ENCODE measurements around the gene SH3BP2.

Gene SH3BP2

DNA sequence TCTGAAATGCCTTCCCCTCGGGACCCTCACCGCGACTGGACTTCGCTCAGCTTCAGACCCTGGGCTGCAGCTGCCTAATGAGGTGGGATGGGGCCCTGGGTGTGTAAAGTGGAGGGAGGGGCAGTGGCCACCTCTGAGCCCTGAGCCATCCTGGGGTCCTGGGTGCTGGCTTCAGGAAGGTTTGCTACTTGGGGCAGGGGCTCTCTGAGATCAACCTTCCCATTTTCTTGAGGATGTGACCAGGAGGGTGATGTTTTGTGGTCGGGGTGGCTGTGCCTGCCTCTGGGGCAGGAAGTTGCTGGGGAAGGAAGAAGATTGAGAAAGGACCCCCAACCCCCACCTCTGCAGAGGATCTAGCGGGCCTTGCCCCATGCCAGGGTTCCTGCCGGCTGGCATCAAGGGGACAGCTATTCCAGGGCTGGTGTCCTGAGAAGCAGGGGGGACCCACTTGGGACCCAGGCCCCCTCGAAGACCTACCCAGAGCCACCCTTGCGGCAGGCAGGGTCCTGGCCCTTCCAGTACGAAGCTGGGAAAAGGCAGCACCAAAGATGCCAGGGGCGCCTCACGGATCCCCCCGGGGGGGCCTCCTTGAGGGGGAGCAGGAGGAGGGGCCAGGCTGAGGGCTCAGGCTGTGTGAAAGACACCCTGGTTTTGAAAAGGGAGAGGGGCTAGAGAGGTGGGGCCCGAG is 6.5 kb downstream of the SH3BP2 start:
- peak overlapping the region; percentile 17 to 37 (median 24) for H3K4me3 ChIP-seq

DNA sequence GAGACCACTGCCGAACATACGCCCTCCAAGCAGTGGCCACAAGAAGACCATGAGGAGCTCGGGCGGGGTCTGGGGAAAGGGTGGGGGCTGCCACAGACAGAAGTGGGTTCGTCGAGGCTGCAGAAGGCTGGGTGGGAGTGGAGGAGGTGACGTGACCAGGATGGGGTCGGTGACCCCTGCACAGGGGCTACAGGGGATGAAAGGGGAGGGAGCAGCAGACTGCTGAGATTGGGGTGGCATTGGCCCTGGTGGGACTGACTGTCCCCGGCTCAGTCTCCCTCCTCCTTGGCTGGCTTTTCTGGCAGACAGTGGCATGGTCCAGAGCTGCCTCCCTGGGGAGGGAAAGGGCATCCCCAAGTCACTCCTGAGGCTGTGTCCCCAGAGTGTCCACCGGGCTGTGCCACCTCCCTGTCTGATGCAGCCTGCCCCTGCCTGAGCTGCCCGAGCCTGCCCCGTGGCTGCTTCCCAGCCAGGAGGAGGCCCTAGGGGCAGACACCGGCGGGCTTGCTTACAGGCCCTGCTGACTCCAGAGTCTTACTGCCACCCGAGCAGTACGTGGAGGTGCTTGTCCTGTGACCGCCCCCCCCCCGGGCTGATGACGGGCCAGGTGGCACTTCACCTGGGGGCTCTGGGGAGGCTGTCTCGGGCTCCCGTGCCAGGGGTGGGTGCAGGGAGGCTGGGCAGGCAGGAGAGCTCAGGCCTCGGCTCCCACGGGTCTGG is 7.2 kb downstream of the SH3BP2 start:
- Histone ChIP-seq H3K27ac (peak overlapping the region; percentile 42 to 96 (median 92)), H3K4me3 (peak overlapping the region; percentile 17 to 37 (median 24))

More for the DNA sequence above, 6.5 kb downstream of the SH3BP2 start:
- H3K27ac ChIP-seq: peak overlapping the region; percentile 32 to 96 (median 92)

DNA sequence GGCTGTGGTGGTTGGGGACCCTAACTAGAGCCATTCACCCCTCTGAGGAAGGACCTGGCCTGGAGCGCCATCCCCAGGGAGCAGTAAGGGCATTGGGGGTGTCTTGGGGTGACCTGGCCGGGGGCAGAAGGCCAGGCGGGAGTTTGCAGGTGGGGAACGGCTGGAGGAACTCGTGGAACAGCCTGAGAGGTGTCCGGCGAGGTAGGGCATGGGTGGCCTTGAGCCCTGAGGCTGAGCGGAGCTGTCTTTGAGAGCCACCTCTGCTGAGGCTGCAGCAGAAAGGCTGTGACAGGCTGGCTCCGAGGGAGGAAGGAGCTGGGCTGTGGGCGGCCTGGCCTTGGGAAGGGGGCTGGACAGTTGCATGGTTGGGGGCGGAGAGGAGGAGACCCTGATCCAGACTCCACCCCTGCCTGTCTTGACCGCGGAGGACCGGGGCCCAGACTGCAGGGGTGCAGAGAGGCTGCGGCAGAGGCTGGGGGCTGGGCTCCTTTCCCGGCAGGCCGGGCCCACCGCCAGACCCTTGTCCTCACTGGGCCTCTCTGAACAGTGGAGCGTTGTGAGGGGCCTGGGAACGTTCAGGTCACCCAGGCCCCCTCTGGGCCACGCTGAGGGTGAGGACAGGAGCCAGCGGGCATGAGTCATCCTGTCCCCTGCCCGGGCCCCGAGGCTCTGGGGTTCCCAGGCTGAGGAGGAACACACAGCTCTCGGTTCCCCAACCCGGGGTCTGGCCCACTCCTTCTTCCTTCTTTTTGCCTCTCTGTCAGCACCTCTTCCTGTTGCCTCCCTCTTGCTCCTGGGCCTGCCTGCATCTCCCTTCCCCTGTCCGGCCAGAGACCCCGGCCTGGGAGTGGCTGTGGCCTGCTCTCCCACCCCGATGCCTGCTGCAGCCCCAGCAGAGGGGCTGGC is 8.1 kb downstream of the SH3BP2 start:
- peak overlapping the region; percentile 42 to 96 (median 92) for H3K27ac ChIP-seq
- H3K4me3 ChIP-seq: peak overlapping the region; percentile 4 to 37 (median 24)

DNA sequence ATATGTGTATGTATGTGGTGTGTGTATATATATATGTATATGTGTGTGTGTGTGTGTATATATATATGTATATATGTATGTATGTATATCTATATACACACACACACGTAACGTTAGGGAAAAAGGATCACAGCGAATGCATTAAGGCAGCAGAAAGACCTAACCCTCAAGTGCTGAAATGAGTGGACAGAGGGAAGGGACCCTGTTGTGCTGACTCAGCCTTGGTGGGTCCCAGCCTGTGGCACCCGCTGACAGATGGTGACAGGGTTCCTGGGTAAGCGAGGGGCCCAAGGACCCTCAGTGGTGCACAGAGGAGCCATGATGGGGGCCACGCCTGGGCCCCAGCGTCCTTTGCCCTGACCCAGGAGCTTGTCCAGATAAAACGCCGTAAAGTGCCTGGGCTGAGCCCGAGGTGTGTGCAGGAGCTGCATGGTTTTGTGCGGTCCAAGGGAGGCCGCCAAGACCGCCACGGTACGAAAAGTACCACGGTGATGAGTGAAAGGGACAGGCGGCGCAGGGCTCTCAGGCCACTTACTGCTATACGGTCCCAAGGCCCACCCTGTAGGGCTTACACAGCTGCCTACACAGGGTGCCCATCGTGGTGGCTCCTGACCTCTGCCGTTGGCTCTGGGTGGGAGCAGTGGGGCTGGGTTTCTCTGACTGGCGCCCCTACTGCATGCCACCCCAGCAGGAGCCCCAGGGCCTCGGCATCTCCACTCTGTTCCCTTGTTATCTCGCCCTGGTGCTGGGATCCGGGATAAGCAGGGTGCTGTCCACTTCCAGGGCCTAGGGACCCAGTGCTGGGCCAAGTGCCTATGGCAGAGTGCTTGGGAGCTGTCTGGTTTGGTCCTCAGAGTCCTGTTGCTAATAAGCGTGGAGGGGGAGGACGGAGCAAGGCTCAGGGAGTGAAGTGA is 10.0 kb downstream of the SH3BP2 start:
- H3K27ac ChIP-seq: peak overlapping the region in 20 of 21 experiments; percentile 4 to 82 (median 54)

DNA sequence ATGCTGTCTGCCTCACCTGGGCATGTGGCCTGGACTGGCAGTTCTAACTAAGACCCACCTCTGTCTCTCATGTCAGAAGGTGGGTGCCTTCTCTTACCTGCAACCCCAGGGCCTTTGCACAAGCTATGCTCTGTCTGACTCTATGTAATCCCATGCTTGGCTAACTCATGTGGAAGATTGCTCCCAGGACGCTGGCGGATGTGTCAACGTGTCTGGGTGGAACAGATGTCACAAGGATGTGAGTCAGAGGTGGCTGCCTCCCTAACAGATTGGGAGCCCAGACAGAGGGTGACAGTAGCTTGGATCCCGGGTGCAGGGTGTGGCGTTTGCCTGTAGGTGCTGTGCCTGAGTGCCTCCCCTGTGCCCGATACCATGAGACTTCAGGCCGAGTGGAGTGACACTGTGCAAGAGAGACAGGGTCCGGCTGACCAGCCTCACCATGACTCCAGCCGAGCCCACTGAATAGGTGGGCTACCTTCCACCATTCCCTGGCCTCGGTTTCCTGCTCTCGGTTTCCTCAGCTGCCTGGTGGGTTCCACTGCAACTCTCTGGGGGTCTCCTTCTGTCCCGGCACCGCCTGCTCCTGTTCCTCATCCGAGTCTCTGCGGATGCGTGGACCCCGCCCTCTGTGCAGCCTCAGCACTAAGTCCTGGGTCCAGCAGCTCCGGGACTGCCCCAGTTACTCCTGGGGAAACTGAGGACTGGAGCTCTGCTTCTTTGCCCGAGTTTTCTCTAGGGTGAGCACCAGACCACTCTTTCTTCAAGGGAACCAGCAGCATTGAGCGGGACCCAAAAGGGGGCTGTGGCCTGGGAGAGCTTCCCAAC is 11.0 kb downstream of the SH3BP2 start:
- H3K27ac ChIP-seq: peak overlapping the region in 20 of 21 experiments; percentile 16 to 82 (median 66)
- no peak overlapping the region for H3K4me3 ChIP-seq

More for the DNA sequence above, 10.0 kb downstream of the SH3BP2 start:
- no peak overlapping the region for H3K4me3 ChIP-seq

DNA sequence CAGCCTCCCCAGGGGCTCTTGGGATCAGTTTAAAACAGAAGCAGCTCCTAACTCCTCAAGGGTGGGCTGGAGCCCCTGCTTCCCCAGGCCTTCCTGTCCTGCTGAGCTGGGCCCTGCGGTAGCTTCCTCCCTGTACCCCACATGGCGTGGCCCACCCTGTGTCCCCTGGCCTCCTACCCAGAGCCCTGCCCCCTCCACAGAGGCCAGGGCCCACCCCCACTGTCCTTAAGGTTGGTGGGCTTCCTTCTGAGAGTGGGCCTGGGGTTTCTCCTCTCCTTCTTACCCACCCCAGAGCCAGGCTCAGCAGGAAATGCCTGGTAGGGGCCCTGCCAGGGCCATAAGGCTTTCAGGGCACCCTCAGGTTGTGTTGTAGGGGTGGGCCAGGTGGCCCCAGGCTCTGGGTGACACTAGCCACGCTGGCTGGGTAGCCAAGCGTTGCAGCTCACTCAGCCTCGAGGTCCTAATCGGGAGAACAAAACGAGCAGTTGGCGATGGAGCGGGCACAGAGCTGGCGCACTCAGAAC is 11.6 kb downstream of the SH3BP2 start:
- H3K4me3 ChIP-seq: no peak overlapping the region
- H3K27ac ChIP-seq: peak overlapping the region in 20 of 21 experiments; percentile 13 to 82 (median 66)

DNA sequence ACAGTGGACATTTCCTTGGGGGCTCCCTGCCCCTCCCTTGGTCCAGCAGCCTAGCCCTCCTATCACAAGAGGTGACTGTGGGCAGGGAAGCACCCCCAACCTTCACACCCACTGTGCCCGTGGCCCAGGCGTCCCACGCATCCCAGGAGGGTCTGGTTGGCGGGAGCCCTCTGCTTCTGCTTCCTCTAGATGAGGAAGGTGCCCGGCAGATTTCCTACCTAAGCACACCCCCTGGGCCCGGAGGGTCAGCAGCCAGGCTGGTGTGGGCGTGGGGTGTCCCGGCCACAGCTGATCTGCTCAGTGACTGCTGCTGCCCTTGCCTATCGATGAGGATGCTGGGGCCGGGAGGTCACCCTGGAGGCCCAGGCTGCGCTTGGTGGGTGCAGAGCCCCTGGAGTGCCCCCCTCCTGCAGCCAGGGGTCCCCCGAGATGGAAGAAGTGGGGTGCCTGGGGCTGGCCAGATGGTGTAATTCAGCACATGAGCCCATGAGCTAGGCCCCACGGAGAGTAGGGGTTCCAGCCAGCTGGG is 12.2 kb downstream of the SH3BP2 start:
- Histone ChIP-seq H3K27ac (peak overlapping the region in 19 of 21 experiments; percentile 13 to 82 (median 70)), H3K4me3 (no peak overlapping the region)

DNA sequence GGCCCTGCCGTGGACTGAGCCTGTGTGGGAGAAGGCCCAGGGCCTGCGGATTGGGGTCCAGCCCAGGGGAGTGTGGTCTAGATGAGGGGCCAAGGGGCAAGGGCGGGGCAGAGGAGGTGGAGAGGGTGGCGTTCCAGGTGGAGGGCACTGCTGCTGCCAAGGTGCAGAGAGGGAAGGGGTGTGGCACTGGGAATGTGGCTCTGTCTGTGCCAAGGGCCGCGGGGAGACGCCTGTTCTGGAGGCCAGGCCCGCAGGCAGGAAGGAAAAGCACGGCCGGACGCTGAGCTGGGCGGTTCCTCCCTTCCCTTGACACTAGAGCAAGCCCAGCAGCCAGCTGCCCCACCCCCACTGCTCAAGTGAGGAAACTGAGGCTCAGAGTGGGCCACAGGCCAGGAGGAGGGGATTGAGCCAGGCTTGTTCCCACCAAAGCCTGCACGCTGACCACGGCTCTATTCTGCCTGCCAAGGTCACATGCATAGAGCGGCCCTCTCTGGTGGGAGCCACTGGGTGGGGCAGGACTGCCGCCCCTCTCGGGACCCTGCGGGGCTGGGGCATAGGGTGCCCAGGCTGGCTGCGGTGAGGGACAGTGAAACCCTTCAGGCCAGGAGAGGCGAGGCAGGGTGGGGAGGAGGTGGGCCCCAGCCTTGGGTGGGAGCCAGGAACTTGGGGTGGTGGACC is 13.0 kb downstream of the SH3BP2 start:
- Histone ChIP-seq H3K4me3 (no peak overlapping the region), H3K27ac (peak overlapping the region in 20 of 21 experiments; percentile 13 to 82 (median 70))

DNA sequence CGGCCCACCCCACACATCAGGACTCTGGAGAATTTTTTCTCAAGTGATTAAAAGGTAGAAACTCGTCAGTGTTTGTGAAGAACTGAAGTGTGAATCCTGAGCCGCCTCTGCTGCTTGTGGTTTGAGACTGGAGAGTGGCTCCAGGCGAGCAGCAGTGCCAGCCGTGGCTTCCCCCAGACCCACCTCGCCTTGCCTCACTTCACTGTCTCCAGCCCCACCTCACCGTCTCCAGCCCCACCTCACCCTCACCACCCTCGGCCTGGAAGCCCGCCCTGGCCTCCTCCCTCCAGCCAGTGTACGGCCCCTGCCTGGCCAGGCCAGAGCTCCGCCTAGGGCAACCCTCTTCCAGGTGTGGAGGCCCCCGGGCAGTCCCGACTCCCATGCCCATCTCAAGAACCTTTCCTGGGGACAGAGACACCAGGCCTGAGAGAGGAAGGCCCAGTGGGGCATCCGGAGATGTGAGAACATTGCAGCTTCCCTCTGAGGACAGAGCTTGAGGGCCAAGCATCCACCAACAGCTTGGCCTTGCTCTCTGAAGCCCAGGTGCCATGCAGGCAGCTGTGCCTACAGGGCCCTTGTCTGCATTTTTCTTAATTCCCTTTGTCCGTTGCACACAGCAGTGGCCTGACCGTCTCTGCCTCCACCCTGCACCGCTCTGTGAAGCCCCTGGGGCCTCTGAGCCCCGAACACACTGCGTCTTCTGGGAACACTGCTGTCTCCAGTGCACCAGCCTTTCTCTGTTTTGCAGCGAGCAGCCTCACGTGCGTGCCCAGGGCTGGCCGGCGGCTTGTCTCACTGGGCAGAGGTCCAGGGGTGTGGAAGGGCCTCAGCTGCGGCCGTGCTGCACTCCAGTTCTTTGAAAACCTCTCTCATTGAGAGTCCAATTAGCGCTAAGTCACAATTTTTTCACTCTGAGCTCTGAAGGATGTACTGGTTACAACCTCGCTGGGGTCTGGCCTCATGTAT is 13.8 kb downstream of the SH3BP2 start:
- no peak overlapping the region for H3K4me3 ChIP-seq
- peak overlapping the region in 19 of 21 experiments; percentile 2 to 82 (median 70) for H3K27ac ChIP-seq

DNA sequence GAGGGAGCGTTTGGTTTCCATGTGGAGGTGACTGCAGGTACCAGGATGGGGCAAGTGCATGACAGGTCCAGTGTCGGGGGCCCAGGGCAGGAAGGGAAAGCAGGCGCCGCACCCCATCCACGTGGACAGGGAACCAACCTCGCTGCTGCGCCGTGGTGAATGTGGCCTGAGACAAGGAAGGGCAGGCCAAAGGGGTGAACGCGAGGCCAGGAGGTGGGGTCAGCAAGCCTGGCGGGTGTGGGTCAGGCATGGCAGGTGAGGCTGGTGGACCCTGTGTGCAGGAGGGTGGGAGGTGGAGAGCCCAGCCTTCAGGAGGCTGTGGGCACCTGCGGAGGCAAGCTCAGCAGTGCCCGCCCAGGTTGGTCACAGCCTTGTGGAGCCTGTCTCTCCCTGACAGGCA is 14.7 kb downstream of the SH3BP2 start:
- H3K27ac ChIP-seq: peak overlapping the region in 8 of 21 experiments; percentile 28 to 82 (median 78)
- no peak overlapping the region for H3K4me3 ChIP-seq

DNA sequence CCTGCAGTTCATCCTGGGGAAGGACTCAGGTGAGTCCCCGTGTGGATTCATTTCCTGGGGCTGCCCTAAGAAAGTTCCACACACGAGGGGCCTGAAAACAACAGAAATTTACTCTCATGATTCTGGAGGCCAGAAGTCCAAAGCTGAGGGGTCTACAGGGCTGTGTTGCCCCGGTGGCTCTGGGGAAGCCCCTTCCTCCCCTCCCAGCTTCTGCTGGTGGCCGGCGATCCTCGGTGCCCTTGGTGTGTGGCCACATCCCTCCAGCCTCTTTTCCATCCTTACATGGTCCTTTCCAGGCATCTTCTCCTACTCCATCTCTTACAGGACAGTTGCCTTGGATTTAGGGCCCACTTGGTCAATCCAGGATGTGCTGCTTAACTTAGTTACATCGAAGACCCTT is 15.1 kb downstream of the SH3BP2 start:
- Histone ChIP-seq H3K27ac (peak overlapping the region in 3 of 21 experiments; percentile 50 to 82 (median 81)), H3K4me3 (no peak overlapping the region)

DNA sequence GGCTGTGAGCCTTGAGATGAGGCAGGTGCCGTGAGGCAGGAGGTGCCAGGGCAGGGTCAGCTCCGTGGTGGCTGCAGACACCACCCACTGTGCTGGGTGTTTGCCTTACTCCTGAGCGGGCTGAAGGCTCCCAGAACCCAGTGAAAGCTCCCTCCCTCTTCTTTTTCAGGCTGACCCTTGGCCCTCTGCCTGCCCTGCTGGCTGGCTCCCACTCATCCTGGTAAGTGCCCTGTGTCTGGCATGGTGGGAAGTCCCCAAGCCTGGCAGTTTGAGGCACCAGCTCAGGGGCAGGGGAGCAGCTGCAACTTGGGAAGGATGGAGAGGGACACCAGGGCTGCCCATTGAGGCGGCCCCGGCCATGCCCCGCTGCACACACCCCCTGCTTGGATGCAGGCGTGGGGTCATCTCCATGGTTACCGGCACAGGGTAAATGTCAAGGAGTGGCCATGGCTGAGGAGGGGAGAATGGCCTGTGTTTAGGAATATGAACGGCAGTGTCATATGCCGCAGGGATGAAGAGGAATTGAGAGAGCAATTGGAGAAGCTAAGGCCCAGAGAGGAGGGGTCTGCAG is 16.8 kb downstream of the SH3BP2 start:
- Histone ChIP-seq H3K4me3 (no peak overlapping the region), H3K27ac (peak overlapping the region in 14 of 21 experiments; percentile 0 to 95 (median 54))

DNA sequence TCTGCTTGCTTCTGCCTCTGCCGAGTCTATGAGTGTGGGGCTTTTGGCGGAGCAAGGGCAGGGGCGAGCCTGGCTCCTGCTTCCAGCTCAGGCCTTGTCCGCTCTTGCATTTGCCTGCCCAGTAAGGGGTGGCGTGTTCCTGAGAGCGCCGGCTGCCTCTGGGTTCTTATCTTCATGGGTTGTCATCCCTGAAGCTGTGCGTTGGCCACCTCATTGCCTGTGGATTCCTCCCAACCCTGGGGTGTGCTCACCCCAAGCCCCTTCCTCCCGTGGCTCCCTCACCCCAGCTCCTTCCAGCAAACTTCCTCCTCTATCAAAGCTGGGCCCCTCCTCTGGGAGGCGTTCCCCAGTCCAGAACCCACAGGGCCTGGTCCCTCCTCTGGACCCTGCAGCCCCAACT is 17.5 kb downstream of the SH3BP2 start:
- Histone ChIP-seq H3K27ac (peak overlapping the region in 17 of 21 experiments; percentile 28 to 99 (median 90)), H3K4me3 (no peak overlapping the region)

DNA sequence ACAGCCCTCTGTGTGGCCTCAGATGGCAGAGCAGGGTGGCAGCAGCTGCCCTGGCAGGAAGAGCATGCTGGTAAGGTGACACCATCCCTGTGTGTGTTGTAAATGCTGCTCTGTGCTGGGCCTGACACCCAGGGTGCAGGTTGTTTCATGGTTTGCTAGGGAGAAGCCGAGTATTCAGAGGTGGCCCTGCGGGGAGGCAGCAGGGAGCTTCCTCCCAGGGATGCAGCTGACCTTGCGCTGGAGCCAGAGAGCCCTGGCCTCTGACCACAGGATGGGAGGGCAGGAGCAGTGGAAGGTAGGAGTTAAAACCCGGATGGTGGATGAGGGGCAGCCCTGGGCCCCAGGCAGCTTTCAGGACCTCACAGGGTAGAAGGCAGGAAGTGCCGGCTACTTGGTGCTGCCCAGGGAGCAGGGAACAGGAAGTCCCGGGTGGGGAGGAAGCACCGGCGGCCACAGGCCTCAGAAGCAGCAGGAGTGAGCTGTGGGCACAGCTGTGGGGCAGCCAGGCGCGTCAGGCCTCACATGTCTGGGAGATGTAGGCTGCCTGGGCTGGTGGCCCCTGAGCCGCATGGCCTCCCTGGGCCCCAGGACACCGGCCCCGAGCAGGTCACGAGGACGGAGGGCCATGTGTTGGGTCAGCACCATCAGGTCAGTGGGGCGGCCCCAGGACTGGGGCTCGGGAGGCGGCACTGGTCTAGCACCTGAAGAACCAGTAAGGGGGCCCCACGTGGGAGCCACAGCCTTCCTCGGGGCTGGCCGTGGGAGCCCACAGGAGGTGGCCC is 19.1 kb downstream of the SH3BP2 start:
- Histone ChIP-seq H3K4me3 (peak overlapping the region; percentile 23 to 47 (median 43)), H3K27ac (peak overlapping the region; percentile 27 to 99 (median 88))
